Fibroblast of skin of left quadriceps (primary cell): ENCODE results near the gene AK5.

Experiments
- DNase-seq, 2 experiments: peaks; one replicate each; pipeline ENCODE4 v3.0.0-alpha.2; 2013; ENCODE audit warnings: low read depth in 2 of 2

The AK5 gene

GRCh38 chr1:77542813-77543420 lies 261.1 kb downstream of the AK5 start:
- no peak for DNase-seq

DNA sequence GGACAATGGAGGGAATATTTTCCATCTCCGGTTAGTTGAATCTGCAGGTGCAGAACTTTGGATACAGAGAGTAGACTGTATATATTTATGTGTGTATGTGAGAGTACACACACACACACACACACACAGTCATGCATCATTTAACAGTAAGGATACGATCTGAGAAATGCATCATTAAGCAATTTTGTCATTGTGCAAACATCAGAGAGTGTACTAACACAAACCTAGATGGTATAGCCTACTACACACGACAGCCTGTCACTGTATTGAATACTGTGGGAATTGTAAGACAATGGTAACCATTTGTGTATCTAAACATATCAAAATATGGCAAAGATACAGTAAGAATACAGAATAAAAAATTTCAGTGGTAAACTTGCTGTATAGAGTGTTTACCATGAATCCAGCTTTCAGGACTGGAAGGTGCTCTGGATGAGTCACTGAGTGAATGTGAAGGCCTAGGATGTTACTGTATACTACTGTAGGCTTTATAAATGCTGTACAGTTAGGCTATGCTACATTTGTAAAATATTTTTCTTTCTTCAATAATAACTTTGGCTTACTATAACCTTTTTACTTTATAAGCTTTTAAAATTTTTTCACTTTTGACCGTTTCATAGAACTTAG lies 262.1 kb downstream of the AK5 start:
- no peak for DNase-seq

GRCh38 chr1:77544845-77545244 lies 263.0 kb downstream of the AK5 start:
- no peak for DNase-seq

GRCh38 chr1:77545970-77546369 lies 264.2 kb downstream of the AK5 start:
- DNase-seq = peak; percentile 97

GRCh38 chr1:77546890-77547289 lies 265.1 kb downstream of the AK5 start:
- no peak for DNase-seq

DNA sequence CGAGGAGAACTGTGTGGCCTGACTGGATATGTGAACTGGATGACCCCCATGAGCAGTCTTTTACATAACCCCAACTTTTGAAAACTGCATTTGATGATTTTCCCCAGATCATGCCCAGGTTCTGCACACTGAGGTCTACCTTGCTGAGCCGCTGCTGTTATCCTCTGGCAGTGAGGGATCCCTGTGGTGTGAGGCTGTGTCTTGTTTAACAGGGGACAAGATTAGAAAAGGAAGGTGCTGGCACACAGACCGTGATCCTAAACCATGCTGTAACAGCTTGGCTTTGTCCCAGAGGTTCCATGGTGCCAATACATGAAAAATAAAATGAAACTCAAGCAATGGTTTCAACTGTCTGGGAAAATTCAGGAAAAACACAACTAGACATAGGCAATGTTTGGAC lies 266.5 kb downstream of the AK5 start:
- no peak for DNase-seq

- no peak for DNase-seq
Measured at GRCh38 chr1:77550135-77550534, 268.3 kb downstream of the AK5 start.

DNA sequence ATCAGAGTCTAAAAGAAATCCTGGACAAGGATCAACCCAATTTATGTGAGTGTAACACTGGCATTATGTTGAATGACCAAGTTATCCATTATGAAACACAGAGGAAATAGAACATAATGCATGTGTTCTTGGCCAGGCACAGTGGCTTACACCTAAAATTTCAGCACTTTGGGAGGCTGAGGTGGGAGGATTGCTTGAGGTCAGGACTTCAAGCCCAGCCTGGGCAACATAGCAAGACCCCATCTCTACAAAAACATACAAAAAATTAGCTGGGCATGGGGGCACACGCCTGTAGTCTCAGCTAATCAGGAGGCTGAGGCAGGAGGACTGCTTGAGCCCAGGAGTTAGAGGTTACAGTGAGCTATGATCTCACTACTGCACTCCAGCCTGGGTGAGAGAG lies 270.8 kb downstream of the AK5 start:
- DNase-seq = no peak

- no peak for DNase-seq
Measured at GRCh38 chr1:77553568-77554291, 271.9 kb downstream of the AK5 start.

DNA sequence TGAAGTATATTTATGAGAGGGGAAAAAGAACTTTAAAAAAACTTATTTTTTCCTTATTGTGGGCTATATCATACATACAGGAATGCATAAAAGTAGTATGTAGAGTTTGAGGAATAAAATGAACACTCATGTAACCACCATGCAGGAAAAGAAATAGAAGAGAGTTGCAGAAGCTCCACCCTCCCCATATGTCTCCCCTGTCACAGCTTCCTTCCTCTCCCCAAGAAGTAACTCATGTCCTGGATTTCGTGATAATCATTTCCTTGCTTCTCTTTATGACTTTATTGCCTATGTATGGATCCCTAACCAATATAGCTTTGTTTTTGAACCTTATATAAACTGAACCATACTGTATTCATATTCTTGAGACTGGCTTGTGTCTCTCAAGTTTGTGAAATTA lies 274.2 kb downstream of the AK5 start:
- no peak for DNase-seq

DNA sequence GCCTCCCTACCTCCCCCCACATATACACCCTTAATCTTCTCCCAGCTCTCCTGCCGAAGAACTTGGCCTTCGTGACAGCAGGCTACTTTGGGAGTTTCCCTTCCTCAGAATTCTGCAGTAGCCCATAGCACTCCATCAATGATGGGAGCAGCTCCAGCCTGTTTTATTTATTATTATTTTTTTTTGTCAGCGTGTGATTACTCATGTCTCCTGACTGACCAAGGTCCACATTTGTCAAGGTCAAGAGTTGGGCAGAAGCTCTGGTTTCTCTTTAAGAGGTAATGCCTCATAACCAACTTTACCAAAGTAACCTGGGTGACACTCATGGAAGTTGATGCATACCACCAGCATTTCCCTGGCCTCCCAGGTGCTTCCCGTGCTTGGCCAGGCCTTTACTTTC lies 275.2 kb downstream of the AK5 start:
- no peak for DNase-seq

GRCh38 chr1:77558591-77559164 lies 276.9 kb downstream of the AK5 start:
- no peak for DNase-seq

GRCh38 chr1:77560741-77561140 lies 278.9 kb downstream of the AK5 start:
- DNase-seq = no peak

- DNase-seq = no peak
Measured at GRCh38 chr1:77562596-77563150, 280.9 kb downstream of the AK5 start.

DNA sequence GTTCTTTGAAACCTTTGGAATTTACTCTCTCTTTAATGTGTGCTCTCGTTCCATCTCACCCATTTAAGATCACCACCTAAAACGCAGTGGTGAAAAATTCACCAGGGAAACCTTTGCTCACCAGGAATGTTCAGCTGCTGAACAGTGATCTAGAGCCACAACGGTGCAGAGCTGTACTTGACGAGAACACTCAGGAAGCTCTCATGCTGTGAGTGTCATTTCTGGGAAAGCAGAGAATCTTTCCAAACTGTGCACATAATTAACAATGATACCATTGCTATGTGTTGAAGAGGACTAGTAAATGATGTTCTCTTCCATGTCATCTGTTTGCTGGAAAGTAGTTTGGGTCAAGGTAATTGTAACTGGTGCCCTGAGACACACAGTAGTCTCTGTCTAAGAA lies 283.5 kb downstream of the AK5 start:
- no peak for DNase-seq

DNA sequence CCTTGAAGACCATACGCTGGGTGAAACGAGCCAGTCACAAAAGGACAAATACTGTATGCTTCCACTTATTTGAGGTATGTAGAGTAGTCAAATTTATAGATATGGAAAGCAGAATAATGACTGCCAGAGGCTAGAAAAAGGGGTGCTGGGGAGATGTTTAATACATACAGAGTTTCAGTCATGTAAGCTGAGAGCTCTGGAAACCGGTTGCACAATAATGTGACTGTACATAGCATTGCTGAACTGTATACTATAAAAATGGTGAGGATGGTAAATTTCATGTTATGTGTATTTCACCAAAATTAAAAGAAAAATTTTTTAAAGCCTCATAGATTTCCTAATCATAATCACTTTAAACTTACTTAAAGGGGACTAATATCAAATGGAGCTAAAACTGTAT lies 289.8 kb downstream of the AK5 start:
- DNase-seq = no peak

GRCh38 chr1:77579547-77579946 lies 297.7 kb downstream of the AK5 start:
- DNase-seq = no peak

GRCh38 chr1:77582905-77583304 lies 301.1 kb downstream of the AK5 start:
- no peak for DNase-seq

GRCh38 chr1:77583483-77583882 lies 301.7 kb downstream of the AK5 start:
- DNase-seq = no peak

DNA sequence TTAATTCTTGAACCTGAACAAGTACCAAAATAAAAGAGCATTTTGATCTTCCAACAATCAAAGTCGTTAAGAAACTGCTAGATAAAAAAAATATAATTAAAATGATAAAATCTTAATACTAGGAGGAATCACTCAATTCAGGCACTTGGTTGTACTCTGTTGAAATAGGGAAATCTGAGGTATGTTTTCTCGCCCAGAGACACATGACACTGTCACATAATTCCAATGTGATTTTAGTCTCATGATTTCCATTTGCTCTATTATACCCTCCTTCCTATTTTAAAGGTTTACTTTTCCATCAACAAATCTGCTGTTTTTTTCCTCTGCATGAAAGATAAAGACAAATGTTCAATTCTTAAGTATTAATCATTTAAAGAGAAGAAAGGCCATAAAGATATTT lies 303.1 kb downstream of the AK5 start:
- no peak for DNase-seq

- no peak for DNase-seq
Measured at GRCh38 chr1:77585610-77586314, 303.9 kb downstream of the AK5 start.

DNA sequence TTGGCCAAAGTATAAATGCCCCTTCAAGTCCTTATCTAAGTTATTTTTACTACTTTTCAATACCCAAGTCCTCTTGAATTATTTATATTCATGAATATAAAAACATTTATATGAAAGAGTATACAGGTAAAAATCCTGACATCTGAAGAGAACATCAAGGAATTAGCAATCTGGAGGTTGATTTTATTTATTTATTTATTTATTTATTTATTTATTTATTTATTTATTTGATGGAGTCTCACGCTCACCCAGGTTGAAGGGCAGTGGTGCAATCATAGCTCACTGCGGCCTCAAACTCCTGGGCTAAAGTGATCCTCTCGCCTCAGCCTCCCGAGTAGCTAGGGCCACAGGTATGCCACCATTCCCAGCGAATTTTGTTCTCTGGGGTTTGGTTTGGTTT lies 307.4 kb downstream of the AK5 start:
- DNase-seq = no peak
